Adrenal gland (tissue), 12 donors: ENCODE data around the gene TOMT. TPM values are rescaled to one million over a fixed set of nuclear protein-coding genes. Genes with fewer than 3 reads are reported as not detected.
"Not testable (repeated sequence)": the region's sequence is repeated elsewhere in the genome, so short reads cannot be mapped to it uniquely, and the experiment has no call there.

Source experiments
- DNase-seq, 7 donors: peaks; one replicate each; pipeline ENCODE4 v3.0.0-alpha.2; 2019 to 2020
- H3K27ac ChIP-seq, 5 donors: fragments of 200-600 bp; sonication (generic) in 4 of 5; 1 replicate in 3 of 5; 2 replicates in 2 of 5; pipeline versions ENCODE4 v1.5.1 to v1.8.0; 2016 to 2020; ENCODE audit warnings: mild to moderate bottlenecking in 1 of 5
- H3K27me3 ChIP-seq: fragments of 200-600 bp; 2 replicates; pipeline ENCODE4 v1.8.0; 2021
- H3K36me3 ChIP-seq, 2 donors: fragments of 200-600 bp; replicated peaks in 1 of 2; 1 replicate in 1 of 2; 2 replicates in 1 of 2; pipeline versions ENCODE4 v1.5.1 to v1.8.0; 2018 to 2022
- H3K4me1 ChIP-seq, 2 donors: fragments of 200-600 bp; replicated peaks in 1 of 2; 1 replicate in 1 of 2; 2 replicates in 1 of 2; pipeline versions ENCODE4 v1.5.1 to v1.8.0; 2018 to 2021
- H3K4me3 ChIP-seq, 4 donors: fragments of 200-600 bp; sonication (generic) in 3 of 4; one replicate each; pipeline ENCODE4 v1.5.1; 2016 to 2018
- H3K9me3 ChIP-seq, 3 donors: fragments of 200-600 bp; sonication (generic) in 1 of 3; replicated peaks in 1 of 3; 1 replicate in 2 of 3; 2 replicates in 1 of 3; pipeline versions ENCODE4 v1.5.1 to v1.8.0; 2016 to 2021
- POLR2A ChIP-seq, 2 donors: fragments of 450-650 bp; IDR thresholded peaks; one replicate each; pipeline ENCODE4 v1.6.1; 2017; ENCODE audit warnings: antibody characterized with exemption in 2 of 2, mild to moderate bottlenecking in 2 of 2, moderate library complexity in 1 of 2
- WGBS, 4 donors: extraction: QIAGEN DNeasy Blood & Tissue Kit in 2 of 4; methylation state at CpG; one replicate each; pipeline versions ENCODE4 v1.1.5 to v1.1.7; 2013 to 2017; 5-methylcytosine and 5-hydroxymethylcytosine counted together
- intact Hi-C, 2 donors: fragments of 100-400 bp; cut with DNase I; formaldehyde crosslinking; loops; one replicate each; pipeline versions ENCODE4 v1.14.1 to v1.15.0; 2022 to 2023
- polyA plus RNA-seq, 3 donors: library from polyadenylated mRNA; stranded (reverse); fragments of 200-250 nt in 2 of 3; fragments of 350-450 nt in 1 of 3; fragmentation: Illumina TruSeq in 1 of 3; extraction: RNeasy Lipid Tissue Mini Kit (QIAGEN cat#74804) in 1 of 3; gene quantifications; one replicate each; pipeline ENCODE4 v1.2.3, GENCODE V29; 2013 to 2014
- total RNA-seq, 9 donors: library from RNA; depleted of rRNA in 4 of 9; stranded (reverse); fragments of >200 nt in 4 of 9; fragments of 120-200 nt in 1 of 9; fragmentation: NEBNext Ultra II Directional in 1 of 9; extraction: Animal tissue kit (Norgen Biotek cat#: 25700) in 1 of 9; gene quantifications; one replicate each; pipeline versions ENCODE4 v1.1.0 to v1.2.4, GENCODE V29; 2013 to 2023
- TF ChIP-seq, protein P1 (sequence below), 6 experiments: fragments of 450-650 bp in 4 of 6; fragments of 200-600 bp in 2 of 6; sonication (generic) in 1 of 6; IDR thresholded peaks; 1 replicate in 5 of 6; 2 replicates in 1 of 6; pipeline versions ENCODE4 v1.5.1 to v1.8.0; 2016 to 2021; ENCODE audit warnings: antibody characterized with exemption in 6 of 6, mild to moderate bottlenecking in 2 of 6, moderate library complexity in 1 of 6
- donor health status: healthy with polysubstance abuse.
- donor health status: Bipolar disorder and iron deficiency.
- donor health status: DM: yes; HTN: yes; CAD: no.
- donor health status: DM: no; HTN: no; CAD: no.
- donor health status: DM: no; HTN: no; CAD: no.
- donor health status: DM: yes; HTN: yes; CAD: no.

Gene TOMT
- total and polyA plus RNA-seq, 12 donors = not detected

DNA sequence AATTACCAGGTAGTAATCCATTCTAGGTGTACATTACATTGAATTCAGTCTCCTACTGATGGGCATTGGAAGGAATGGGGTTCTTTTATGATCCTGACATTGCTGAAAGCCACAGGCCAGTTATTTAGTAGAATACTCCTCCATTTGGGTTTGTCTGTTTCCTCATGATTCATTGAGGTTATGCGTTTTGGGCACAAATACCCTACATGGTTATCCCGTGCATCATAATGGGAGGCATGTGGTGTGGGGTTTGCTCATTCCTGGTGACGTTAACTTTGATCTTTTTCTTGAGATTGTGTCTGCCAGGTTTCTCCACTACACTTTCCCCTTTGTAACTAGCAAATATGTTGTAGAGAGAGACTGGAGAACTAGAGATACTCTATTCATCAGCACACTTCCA lies 35.3 kb downstream of the TOMT start:
- Histone ChIP-seq H3K36me3 (no peaks in the 10 kb centered on the region), H3K4me1 (no peaks in the 10 kb centered on the region), H3K9me3 (no peaks in the 10 kb centered on the region), H3K4me3 (no peak overlapping the region), H3K27ac (no peak overlapping the region), H3K27me3 (no peaks in the 10 kb centered on the region)
- no peak for DNase-seq
- intact Hi-C loops = no loop called here
- 74 to 91% (median 87%) methylated on average over 3 of the region's 3 CpGs for WGBS, 4 donors
- TF ChIP-seq, protein P1, sequence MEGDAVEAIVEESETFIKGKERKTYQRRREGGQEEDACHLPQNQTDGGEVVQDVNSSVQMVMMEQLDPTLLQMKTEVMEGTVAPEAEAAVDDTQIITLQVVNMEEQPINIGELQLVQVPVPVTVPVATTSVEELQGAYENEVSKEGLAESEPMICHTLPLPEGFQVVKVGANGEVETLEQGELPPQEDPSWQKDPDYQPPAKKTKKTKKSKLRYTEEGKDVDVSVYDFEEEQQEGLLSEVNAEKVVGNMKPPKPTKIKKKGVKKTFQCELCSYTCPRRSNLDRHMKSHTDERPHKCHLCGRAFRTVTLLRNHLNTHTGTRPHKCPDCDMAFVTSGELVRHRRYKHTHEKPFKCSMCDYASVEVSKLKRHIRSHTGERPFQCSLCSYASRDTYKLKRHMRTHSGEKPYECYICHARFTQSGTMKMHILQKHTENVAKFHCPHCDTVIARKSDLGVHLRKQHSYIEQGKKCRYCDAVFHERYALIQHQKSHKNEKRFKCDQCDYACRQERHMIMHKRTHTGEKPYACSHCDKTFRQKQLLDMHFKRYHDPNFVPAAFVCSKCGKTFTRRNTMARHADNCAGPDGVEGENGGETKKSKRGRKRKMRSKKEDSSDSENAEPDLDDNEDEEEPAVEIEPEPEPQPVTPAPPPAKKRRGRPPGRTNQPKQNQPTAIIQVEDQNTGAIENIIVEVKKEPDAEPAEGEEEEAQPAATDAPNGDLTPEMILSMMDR (IDR thresholded peaks at IDR 0.05) = no peak
- TF ChIP-seq POLR2A (IDR thresholded peaks at IDR 0.05) = no peak

GRCh38 chr11:72142086-72142485 lies 36.4 kb downstream of the TOMT start:
- H3K27ac ChIP-seq, intact Hi-C loops, H3K4me3 ChIP-seq, H3K36me3 ChIP-seq, H3K4me1 ChIP-seq, H3K27me3 ChIP-seq, H3K9me3 ChIP-seq, DNase-seq: not testable (repeated sequence)
- WGBS, 4 donors = 50 to 83% (median 78%) methylated on average over 1 of the region's 1 CpG

DNA sequence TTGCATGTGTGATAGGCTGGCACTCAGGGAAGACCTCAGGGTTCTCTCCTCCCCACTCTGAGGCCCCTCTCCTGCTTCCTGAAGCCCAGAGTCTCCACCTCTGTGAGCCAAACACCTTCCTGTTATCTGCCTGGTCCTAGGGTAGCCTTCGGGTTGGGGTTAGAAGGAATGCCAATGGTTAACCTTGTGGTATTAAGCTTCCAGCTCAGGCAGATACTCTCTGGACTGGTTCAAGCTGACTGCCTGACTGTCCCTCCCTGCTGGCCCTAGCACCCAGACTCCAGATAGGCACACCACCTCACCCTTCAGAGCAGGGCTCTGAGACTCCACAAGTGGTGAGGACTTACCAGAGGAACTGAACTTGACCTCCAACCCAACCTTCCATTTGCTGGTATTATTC lies 36.8 kb downstream of the TOMT start:
- 74 to 86% methylated on average over 1 of the region's 1 CpG; no CpG with 5 or more reads in 2 of the 4 donors for WGBS, 4 donors
- H3K27ac ChIP-seq, intact Hi-C loops: not testable (repeated sequence)

DNA sequence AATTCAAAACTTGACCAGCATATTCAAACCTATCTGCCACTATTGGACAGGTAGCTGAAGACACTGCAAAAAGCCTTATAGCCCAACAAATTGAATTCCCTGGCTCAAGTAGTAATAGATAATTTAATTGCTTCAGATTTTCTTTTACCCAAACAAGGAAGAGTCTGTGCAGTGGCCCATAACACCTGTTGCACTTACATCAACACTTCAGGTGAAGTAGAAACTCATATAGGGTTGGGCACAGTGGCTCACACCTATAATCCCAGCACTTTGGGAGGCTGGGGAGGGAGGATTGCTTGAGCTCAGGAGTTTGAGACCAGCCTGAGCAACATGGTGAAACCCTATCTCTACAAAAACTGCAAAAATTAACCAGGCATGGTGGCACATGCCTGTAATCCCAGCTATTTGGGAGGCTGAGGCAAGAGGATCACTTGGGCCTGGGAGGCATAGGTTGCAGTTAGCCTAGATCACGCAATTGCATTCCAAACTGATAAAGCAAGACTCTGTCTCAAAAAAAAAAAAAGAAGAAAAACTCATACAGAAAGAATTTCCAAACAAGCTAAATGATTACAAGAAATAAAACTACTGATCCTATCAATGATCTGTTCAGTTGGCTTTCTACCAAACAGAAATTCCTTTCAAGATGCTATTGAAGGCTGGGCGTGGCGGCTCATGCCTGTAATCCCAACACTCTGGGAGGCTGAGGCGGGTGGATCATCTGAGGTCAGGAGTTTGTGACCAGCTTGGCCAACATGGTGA lies 39.3 kb downstream of the TOMT start:
- no peaks in the 10 kb centered on the region for H3K36me3 ChIP-seq
- TF ChIP-seq, protein P1 (IDR thresholded peaks at IDR 0.05) = no peak
- TF ChIP-seq POLR2A (IDR thresholded peaks at IDR 0.05) = no peak
- no peaks in the 10 kb centered on the region for H3K9me3 ChIP-seq
- H3K4me3 ChIP-seq = no peak overlapping the region
- H3K27ac ChIP-seq = no peak overlapping the region
- H3K27me3 ChIP-seq = no peaks in the 10 kb centered on the region
- WGBS, 4 donors = 79 to 88% (median 86%) methylated on average over 4 of the region's 4 CpGs
- no peak for DNase-seq
- no peaks in the 10 kb centered on the region for H3K4me1 ChIP-seq
- intact Hi-C loops = no loop called here

More for the DNA sequence above, 36.8 kb downstream of the TOMT start:
- H3K36me3 ChIP-seq, H3K9me3 ChIP-seq, DNase-seq, H3K4me3 ChIP-seq, H3K27me3 ChIP-seq, H3K4me1 ChIP-seq: not testable (repeated sequence)

DNA sequence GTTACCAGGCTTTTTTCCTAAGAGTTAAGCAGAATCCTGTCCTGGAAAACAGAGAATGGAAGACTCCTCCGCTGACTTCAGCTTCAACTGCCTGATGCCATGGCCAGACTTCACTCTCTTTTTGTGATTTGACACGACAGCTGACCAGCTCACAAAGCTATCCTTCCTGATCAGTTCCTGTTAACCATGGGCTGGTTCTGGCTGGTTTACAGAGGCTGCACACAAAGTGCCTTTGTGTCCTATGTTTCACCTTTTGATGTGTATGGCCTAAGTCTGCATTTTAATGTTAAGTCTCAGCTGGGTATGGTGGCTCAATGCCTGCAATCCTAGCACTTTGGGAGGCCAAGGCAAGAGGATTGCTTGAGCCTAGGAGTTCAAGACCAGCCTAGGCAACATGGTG lies 40.9 kb downstream of the TOMT start:
- TF ChIP-seq POLR2A (IDR thresholded peaks at IDR 0.05) = no peak
- TF ChIP-seq, protein P1 (IDR thresholded peaks at IDR 0.05) = no peak
- Histone ChIP-seq H3K27ac (no peak overlapping the region), H3K27me3 (no peaks in the 10 kb centered on the region), H3K36me3 (no peaks in the 10 kb centered on the region), H3K4me1 (no peaks in the 10 kb centered on the region), H3K9me3 (no peaks in the 10 kb centered on the region), H3K4me3 (no peak overlapping the region)
- DNase-seq = no peak
- intact Hi-C loops = no loop called here
- WGBS, 4 donors = 36 to 64% (median 43%) methylated on average over 2 of the region's 2 CpGs
